ENCODE data around the gene TOP1.

Gene TOP1

GRCh38 chr20:41173791-41174341 is 145.2 kb downstream of the TOP1 start (continued):
- no peak for TF ChIP-seq ZNF677 (tag by site-specific recombination; IDR thresholded peaks at IDR 0.05)
- no peak for TF ChIP-seq ZNF184 (tag by site-specific recombination; IDR thresholded peaks at IDR 0.05)
- TF ChIP-seq SP2 (tag by site-specific recombination; IDR thresholded peaks at IDR 0.05): no peak
- TF ChIP-seq ZNF24 (tag by site-specific recombination; IDR thresholded peaks at IDR 0.05): no peak
- no peak for TF ChIP-seq ZNF560 (tag by site-specific recombination; IDR thresholded peaks at IDR 0.05; ENCODE audit: borderline replicate concordance)
- no peak for TF ChIP-seq ZNF768 (tag by site-specific recombination; IDR thresholded peaks at IDR 0.05)
- no peak for TF ChIP-seq ZNF776 (tag by site-specific recombination; IDR thresholded peaks at IDR 0.05; ENCODE audit: borderline replicate concordance)
- TF ChIP-seq ZNF274 (IDR thresholded peaks at IDR 0.05; ENCODE audit: low read length): no peak
- TF ChIP-seq ZNF274 (tag by site-specific recombination; IDR thresholded peaks at IDR 0.05; ENCODE audit: borderline replicate concordance): no peak
- no peak for TF ChIP-seq ZNF654 (tag by site-specific recombination; IDR thresholded peaks at IDR 0.05; ENCODE audit: low read depth)

Measured in HEK293 (cell line).